GM10266 (cell line): Measurements from ENCODE around the gene CLTCL1.
"Not testable (repeated sequence)": the region's sequence is repeated elsewhere in the genome, so short reads cannot be mapped to it uniquely, and the experiment has no call there.

Experiments
- DNase-seq: peaks from one replicate; pipeline ENCODE4 v3.0.0; 2012; ENCODE audit errors: extremely low spot score
- CTCF ChIP-seq: IDR thresholded peaks from 2 replicates; pipeline ENCODE4 v1.5.1; 2012; ENCODE audit warnings: mild to moderate bottlenecking, low read depth; ENCODE audit not compliant: control insufficient read depth, insufficient read depth; ENCODE audit errors: missing control alignments

Gene CLTCL1

GRCh38 chr22:19260804-19261203, 30.7 kb downstream of the CLTCL1 start:
- TF ChIP-seq CTCF, result no peak
- DNase-seq, result no peak

GRCh38 chr22:19260194-19260593, 31.3 kb downstream of the CLTCL1 start:
- no peak for DNase-seq
- no peak for TF ChIP-seq CTCF

GRCh38 chr22:19258968-19259288, 32.6 kb downstream of the CLTCL1 start:
- DNase-seq, result not testable (repeated sequence)

DNA sequence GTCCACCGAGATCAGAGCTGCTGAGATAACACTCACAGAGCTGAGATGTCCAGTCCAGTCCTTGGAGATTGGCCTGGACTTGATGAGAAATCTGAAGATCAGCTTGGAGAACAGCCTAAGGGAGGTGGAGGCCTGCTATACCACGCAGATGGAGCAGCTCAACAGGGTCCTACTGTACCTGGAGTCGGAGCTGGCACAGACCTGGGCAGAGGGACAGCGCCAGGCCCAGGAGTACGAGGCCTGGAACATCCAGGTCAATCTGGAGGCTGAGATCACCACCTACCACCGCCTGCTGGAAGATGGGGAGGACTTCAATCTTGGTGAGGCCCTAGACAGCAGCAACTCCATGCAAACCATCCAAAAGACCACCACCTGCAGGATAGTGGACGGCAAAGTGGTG, 33.1 kb downstream of the CLTCL1 start:
- no peak for TF ChIP-seq CTCF
- DNase-seq, result no peak

- not testable (repeated sequence) for DNase-seq
Observed at GRCh38 chr22:19256362-19256761, 35.2 kb downstream of the CLTCL1 start.

DNA sequence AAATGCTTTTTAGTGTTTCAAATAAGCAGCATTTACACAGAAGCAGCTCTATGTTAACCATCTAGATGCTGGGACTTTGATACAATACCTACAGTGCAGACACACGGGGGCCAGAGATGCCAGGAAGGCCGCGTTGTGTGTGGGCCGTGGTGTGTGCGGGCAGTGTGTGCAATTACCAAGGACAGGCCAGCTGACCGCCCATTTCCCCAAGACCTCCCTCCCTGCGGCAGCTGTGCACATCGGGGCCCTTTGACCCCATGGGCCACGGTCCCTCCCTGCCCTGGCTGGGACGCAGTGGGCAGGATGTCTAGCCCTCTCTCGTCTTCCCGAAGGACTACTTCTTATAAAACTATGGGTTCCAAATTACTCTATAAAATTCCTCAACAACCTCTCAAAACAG, 38.4 kb downstream of the CLTCL1 start:
- no peak for TF ChIP-seq CTCF
- no peak for DNase-seq

DNA sequence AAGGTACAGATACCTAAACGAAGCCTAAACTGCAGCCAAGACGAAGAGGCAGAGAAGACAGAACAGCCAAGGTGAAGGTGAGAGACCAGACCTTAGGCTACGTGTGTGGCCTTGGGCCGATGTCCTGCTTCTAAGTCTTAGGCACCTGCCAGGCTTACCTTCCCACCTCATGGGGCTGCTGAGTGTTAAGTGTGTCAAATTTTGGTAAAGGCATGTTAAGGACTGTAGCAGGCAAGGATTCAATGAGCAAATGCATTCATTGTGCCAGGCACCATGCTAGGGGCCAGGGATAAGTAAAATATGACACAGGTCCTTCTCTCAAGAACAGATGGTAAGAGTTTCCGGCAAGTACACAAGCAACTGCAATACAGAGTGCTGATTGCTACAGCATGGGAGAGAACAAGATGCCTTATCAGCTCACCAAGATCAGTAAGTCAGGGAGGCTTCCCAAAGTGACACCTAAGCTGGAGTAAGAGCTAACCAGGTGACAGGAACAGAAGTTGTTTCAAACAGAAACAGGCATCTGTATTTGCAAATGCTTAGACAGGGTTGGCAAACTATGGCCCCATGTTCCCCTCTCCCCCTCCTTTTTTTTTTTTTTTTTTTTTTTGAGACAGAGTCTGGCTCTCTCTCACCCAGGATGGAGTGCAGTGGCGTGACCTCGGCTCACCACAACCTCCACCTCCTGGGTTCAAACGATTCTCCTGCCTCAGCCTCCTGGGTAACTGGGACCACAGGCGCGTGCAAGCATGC, 46.7 kb downstream of the CLTCL1 start:
- no peak for DNase-seq
- no peak for TF ChIP-seq CTCF

DNA sequence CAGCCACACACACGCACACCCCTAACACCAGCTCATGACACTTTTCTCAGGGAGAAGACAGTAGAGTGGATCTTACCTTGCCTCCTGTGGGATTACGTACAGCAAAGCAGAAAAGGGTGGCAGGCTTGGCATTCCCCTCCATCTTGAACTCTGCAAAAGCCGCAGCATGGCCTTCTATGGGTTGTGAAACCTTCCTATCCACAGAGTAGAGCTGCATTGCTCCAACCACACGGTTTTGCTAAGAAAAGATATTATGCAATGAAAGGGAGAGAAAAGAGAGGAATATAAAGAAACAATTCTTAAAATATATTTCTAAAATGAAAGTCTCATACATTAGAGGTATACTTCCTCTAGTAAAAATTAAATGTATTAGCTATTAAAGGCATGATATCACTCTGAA, 48.8 kb downstream of the CLTCL1 start:
- no peak for DNase-seq
- no peak for TF ChIP-seq CTCF
